ENCODE results near the gene SLC48A1. TPM values are rescaled to one million over a fixed set of nuclear protein-coding genes. Genes with fewer than 3 reads are reported as not detected.

The SLC48A1 gene
- 11.0 and 32.3 TPM in 2 replicates for total RNA-seq

GRCh38 chr12:47773062-47773857 is at the start of gene SLC48A1:
Gene SLC48A1, plus strand, starts transcription at chr12:47773238. Its CDS starts 67 bp downstream, at chr12:47773305.

GRCh38 chr12:47725091-47725772 is 47.8 kb upstream of the SLC48A1 start, which contains the start of gene ENDOU:
Gene ENDOU, minus strand, starts transcription at chr12:47725490. Its CDS starts 77 bp downstream, at chr12:47725413.

GRCh38 chr12:47758834-47759690 is 14.0 kb upstream of the SLC48A1 start, which contains the start of gene RAPGEF3:
Gene RAPGEF3, minus strand, starts transcription at chr12:47758880. Its CDS starts 324 bp downstream, at chr12:47758556.

GRCh38 chr12:47819896-47820630 is 47.0 kb downstream of the SLC48A1 start, which contains the start of gene HDAC7:
Gene HDAC7, minus strand, starts transcription at chr12:47819903. Its CDS starts 118 bp downstream, at chr12:47819785.

Other genes with a start within 250 kb of the SLC48A1 start
- 6.8 and 17.2 TPM in 2 replicates for gene RPAP3, start 67.2 kb upstream of the SLC48A1 start, total RNA-seq
- gene ENDOU, start 47.7 kb upstream of the SLC48A1 start, total RNA-seq, result not detected in 2 replicates
- gene RAPGEF3, start 14.4 kb upstream of the SLC48A1 start, total RNA-seq, result 1.2 and 1.9 TPM in 2 replicates
- gene HDAC7, start 46.7 kb downstream of the SLC48A1 start, total RNA-seq, result 63.6 and 67.2 TPM in 2 replicates
- 7.9 and 10.4 TPM in 2 replicates for gene VDR, start 131.8 kb downstream of the SLC48A1 start, total RNA-seq
- 14.2 and 16.5 TPM in 2 replicates for gene TMEM106C, start 190.4 kb downstream of the SLC48A1 start, total RNA-seq
- not detected in 2 replicates for gene COL2A1, start 231.2 kb downstream of the SLC48A1 start, total RNA-seq

Data from cardiac ventricle fibroblast (primary cell).